Measurements from ENCODE around the gene MARF1. TPM values are rescaled to one million over a fixed set of nuclear protein-coding genes. Genes with fewer than 3 reads are reported as not detected.

Gene MARF1
- total and polyA plus RNA-seq, 2 of the 8 experiments (the other 6 are each of a cell fraction or from before 2014, with no cell fraction given) = 5.6 to 31.4 TPM

- TF ChIP-seq USF2 (IDR thresholded peaks at IDR 0.05; ENCODE audit: low read length) (no peak), CBX8 (IDR thresholded peaks at IDR 0.05; ENCODE audit: borderline replicate concordance, low read depth, low read length) (no peak), HDAC6 (IDR thresholded peaks at IDR 0.05; ENCODE audit: low read depth, low read length) (no peak)
These were observed 49.7 kb downstream of the MARF1 start (continued) for GRCh38 chr16:15593235-15593634.

Data from H1 (cell line).